GM06990 (cell line): ENCODE results near the gene VAPA.
"Not testable (repeated sequence)": the region's sequence is repeated elsewhere in the genome, so short reads cannot be mapped to it uniquely, and the experiment has no call there.

Experiments used
- DNase-seq: peaks from one replicate; pipeline ENCODE4 v3.0.0-alpha.2; 2011; ENCODE audit not compliant: insufficient read length; ENCODE audit errors: extremely low read depth
- H3K27me3 ChIP-seq: replicated peaks from 2 replicates; pipeline ENCODE4 v1.6.0; 2011; ENCODE audit warnings: low read length; ENCODE audit not compliant: control insufficient read depth, insufficient read depth
- H3K36me3 ChIP-seq: 2 replicates; pipeline ENCODE4 v1.5.1; 2011; ENCODE audit warnings: low read length; ENCODE audit not compliant: control insufficient read depth, insufficient read depth
- H3K4me3 ChIP-seq: replicated peaks from 2 replicates; pipeline ENCODE4 v1.5.1; 2011; ENCODE audit warnings: low read depth, mild to moderate bottlenecking, control low read depth, low read length
- CTCF ChIP-seq: IDR thresholded peaks from 2 replicates; pipeline ENCODE4 v1.5.1; 2011; ENCODE audit warnings: low read length, control low read depth, mild to moderate bottlenecking, inconsistent platforms; ENCODE audit not compliant: insufficient read depth, poor library complexity, severe bottlenecking

Gene VAPA

GRCh38 chr18:9890957-9891356 lies 22.9 kb upstream of the VAPA start:
- no peaks in the 10 kb centered on the region for H3K27me3 ChIP-seq
- no peak for DNase-seq
- H3K4me3 ChIP-seq: no peak overlapping the region
- H3K36me3 ChIP-seq: no peaks in the 10 kb centered on the region
- no peak for TF ChIP-seq CTCF

- DNase-seq, H3K27me3 ChIP-seq, H3K36me3 ChIP-seq, H3K4me3 ChIP-seq: not testable (repeated sequence)
These were observed 22.3 kb upstream of the VAPA start for GRCh38 chr18:9891515-9891914.

- DNase-seq: no peak
- no peak overlapping the region for H3K4me3 ChIP-seq
- TF ChIP-seq CTCF: no peak
- no peaks in the 10 kb centered on the region for H3K27me3 ChIP-seq
- no peaks in the 10 kb centered on the region for H3K36me3 ChIP-seq
These were observed 19.3 kb upstream of the VAPA start for GRCh38 chr18:9894454-9895068.

- Histone ChIP-seq H3K27me3 (no peaks in the 10 kb centered on the region), H3K36me3 (no peaks in the 10 kb centered on the region)
- no peak for TF ChIP-seq CTCF
These were observed 16.7 kb upstream of the VAPA start for GRCh38 chr18:9897129-9897528.

GRCh38 chr18:9897787-9898291 lies 16.0 kb upstream of the VAPA start:
- not testable (repeated sequence) for DNase-seq, H3K36me3 ChIP-seq, H3K27me3 ChIP-seq, H3K4me3 ChIP-seq

More at GRCh38 chr18:9897129-9897528, 16.7 kb upstream of the VAPA start:
- no peak for DNase-seq
- no peak overlapping the region for H3K4me3 ChIP-seq

GRCh38 chr18:9898792-9899549 lies 14.8 kb upstream of the VAPA start:
- no peaks in the 10 kb centered on the region for H3K36me3 ChIP-seq
- DNase-seq: no peak
- H3K4me3 ChIP-seq: no peak overlapping the region
- no peak for TF ChIP-seq CTCF
- no peaks in the 10 kb centered on the region for H3K27me3 ChIP-seq

GRCh38 chr18:9899550-9899930 lies 14.3 kb upstream of the VAPA start:
- H3K36me3 ChIP-seq, H3K4me3 ChIP-seq, H3K27me3 ChIP-seq, DNase-seq: not testable (repeated sequence)
